ENCODE measurements around the gene RUFY4. TPM values are rescaled to one million over a fixed set of nuclear protein-coding genes. Genes with fewer than 3 reads are reported as not detected.

RUFY4 gene
- total and polyA plus RNA-seq, 2 of the 13 experiments (the other 11 are each of a cell fraction or from before 2014, with no cell fraction given) = not detected

DNA sequence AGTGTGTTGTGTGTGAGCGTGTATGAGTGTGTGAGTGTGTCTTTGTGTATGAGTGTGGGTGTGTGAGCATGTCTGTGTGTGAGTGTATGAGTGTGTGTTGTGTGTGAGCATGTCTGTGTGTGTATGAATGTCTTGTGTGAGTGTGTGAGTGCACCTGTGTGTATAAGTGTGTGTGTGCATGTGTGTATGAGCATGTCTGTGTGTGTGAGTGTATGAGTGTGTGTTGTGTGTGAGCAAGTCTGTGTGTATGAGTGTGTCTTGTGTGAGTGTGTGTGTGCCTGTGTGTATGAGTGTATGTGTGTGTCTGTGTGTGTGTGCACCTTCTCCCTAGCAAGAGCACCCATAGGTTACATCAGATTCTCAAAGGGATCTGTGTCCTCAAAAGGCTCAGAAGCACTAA lies 37.8 kb upstream of the RUFY4 start (continued):
- TF ChIP-seq, protein P1, sequence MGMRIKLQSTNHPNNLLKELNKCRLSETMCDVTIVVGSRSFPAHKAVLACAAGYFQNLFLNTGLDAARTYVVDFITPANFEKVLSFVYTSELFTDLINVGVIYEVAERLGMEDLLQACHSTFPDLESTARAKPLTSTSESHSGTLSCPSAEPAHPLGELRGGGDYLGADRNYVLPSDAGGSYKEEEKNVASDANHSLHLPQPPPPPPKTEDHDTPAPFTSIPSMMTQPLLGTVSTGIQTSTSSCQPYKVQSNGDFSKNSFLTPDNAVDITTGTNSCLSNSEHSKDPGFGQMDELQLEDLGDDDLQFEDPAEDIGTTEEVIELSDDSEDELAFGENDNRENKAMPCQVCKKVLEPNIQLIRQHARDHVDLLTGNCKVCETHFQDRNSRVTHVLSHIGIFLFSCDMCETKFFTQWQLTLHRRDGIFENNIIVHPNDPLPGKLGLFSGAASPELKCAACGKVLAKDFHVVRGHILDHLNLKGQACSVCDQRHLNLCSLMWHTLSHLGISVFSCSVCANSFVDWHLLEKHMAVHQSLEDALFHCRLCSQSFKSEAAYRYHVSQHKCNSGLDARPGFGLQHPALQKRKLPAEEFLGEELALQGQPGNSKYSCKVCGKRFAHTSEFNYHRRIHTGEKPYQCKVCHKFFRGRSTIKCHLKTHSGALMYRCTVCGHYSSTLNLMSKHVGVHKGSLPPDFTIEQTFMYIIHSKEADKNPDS (CRISPR knock-in tag; IDR thresholded peaks at IDR 0.05) = no peak
- TF ChIP-seq ZNF563 (CRISPR knock-in tag; IDR thresholded peaks at IDR 0.05) (no peak), EHMT2 (IDR thresholded peaks at IDR 0.05; ENCODE audit: borderline replicate concordance, low read depth, low read length) (no peak), ZNF232 (CRISPR knock-in tag; IDR thresholded peaks at IDR 0.05; ENCODE audit: borderline replicate concordance) (no peak), SRSF9 (IDR thresholded peaks at IDR 0.05; ENCODE audit: borderline replicate concordance, insufficient read depth, low read depth, low read length, poor library complexity, severe bottlenecking) (no peak), KLF13 (CRISPR knock-in tag; IDR thresholded peaks at IDR 0.05) (no peak), ZNF124 (CRISPR knock-in tag; IDR thresholded peaks at IDR 0.05) (no peak), ZNF17 (CRISPR knock-in tag; IDR thresholded peaks at IDR 0.05) (no peak), JUND (CRISPR knock-in tag; IDR thresholded peaks at IDR 0.05) (no peak)
- TF ChIP-seq, protein P2, sequence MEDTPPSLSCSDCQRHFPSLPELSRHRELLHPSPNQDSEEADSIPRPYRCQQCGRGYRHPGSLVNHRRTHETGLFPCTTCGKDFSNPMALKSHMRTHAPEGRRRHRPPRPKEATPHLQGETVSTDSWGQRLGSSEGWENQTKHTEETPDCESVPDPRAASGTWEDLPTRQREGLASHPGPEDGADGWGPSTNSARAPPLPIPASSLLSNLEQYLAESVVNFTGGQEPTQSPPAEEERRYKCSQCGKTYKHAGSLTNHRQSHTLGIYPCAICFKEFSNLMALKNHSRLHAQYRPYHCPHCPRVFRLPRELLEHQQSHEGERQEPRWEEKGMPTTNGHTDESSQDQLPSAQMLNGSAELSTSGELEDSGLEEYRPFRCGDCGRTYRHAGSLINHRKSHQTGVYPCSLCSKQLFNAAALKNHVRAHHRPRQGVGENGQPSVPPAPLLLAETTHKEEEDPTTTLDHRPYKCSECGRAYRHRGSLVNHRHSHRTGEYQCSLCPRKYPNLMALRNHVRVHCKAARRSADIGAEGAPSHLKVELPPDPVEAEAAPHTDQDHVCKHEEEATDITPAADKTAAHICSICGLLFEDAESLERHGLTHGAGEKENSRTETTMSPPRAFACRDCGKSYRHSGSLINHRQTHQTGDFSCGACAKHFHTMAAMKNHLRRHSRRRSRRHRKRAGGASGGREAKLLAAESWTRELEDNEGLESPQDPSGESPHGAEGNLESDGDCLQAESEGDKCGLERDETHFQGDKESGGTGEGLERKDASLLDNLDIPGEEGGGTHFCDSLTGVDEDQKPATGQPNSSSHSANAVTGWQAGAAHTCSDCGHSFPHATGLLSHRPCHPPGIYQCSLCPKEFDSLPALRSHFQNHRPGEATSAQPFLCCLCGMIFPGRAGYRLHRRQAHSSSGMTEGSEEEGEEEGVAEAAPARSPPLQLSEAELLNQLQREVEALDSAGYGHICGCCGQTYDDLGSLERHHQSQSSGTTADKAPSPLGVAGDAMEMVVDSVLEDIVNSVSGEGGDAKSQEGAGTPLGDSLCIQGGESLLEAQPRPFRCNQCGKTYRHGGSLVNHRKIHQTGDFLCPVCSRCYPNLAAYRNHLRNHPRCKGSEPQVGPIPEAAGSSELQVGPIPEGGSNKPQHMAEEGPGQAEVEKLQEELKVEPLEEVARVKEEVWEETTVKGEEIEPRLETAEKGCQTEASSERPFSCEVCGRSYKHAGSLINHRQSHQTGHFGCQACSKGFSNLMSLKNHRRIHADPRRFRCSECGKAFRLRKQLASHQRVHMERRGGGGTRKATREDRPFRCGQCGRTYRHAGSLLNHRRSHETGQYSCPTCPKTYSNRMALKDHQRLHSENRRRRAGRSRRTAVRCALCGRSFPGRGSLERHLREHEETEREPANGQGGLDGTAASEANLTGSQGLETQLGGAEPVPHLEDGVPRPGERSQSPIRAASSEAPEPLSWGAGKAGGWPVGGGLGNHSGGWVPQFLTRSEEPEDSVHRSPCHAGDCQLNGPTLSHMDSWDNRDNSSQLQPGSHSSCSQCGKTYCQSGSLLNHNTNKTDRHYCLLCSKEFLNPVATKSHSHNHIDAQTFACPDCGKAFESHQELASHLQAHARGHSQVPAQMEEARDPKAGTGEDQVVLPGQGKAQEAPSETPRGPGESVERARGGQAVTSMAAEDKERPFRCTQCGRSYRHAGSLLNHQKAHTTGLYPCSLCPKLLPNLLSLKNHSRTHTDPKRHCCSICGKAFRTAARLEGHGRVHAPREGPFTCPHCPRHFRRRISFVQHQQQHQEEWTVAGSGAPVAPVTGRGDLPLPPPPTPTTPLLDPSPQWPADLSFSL (CRISPR knock-in tag; IDR thresholded peaks at IDR 0.05) = peak; percentile 75; the same call in 1 of the 2 replicates
- TF ChIP-seq, protein P3, sequence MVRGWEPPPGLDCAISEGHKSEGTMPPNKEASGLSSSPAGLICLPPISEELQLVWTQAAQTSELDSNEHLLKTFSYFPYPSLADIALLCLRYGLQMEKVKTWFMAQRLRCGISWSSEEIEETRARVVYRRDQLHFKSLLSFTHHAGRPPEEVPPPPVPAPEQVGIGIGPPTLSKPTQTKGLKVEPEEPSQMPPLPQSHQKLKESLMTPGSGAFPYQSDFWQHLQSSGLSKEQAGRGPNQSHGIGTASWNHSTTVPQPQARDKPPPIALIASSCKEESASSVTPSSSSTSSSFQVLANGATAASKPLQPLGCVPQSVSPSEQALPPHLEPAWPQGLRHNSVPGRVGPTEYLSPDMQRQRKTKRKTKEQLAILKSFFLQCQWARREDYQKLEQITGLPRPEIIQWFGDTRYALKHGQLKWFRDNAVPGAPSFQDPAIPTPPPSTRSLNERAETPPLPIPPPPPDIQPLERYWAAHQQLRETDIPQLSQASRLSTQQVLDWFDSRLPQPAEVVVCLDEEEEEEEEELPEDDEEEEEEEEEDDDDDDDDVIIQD (CRISPR knock-in tag; IDR thresholded peaks at IDR 0.05; ENCODE audit: low read depth) = no peak
